ENCODE results near the gene BATF3.
A peak's percentile ranks its signal among the peaks of the same experiment; 100 is the strongest.
"Not testable (repeated sequence)": the region's sequence is repeated elsewhere in the genome, so short reads cannot be mapped to it uniquely, and the experiment has no call there.

The BATF3 gene

GRCh38 chr1:212658250-212658649 lies 41.4 kb downstream of the BATF3 start:
- not testable (repeated sequence) for DNase-seq (ENCODE audit: low spot score)

- no peak for DNase-seq (ENCODE audit: low spot score)
Observed at GRCh38 chr1:212656730-212657129, 42.9 kb downstream of the BATF3 start.

GRCh38 chr1:212655668-212656440 lies 43.8 kb downstream of the BATF3 start:
- no peak for DNase-seq (ENCODE audit: low spot score)

- DNase-seq (ENCODE audit: low spot score): no peak
Observed at GRCh38 chr1:212652609-212653008, 47.0 kb downstream of the BATF3 start.

GRCh38 chr1:212651977-212652376 lies 47.7 kb downstream of the BATF3 start:
- no peak for DNase-seq (ENCODE audit: low spot score)

- no peak for DNase-seq (ENCODE audit: low spot score)
Observed at GRCh38 chr1:212651521-212651920, 48.1 kb downstream of the BATF3 start.

GRCh38 chr1:212650228-212650627 lies 49.4 kb downstream of the BATF3 start:
- no peak for DNase-seq (ENCODE audit: low spot score)

GRCh38 chr1:212649020-212649419 lies 50.6 kb downstream of the BATF3 start:
- no peak for DNase-seq (ENCODE audit: low spot score)

- no peak for DNase-seq (ENCODE audit: low spot score)
Observed at GRCh38 chr1:212648431-212648830, 51.2 kb downstream of the BATF3 start.

- DNase-seq (ENCODE audit: low spot score): no peak
Observed at GRCh38 chr1:212647004-212647403, 52.6 kb downstream of the BATF3 start.

GRCh38 chr1:212646588-212646987 lies 53.1 kb downstream of the BATF3 start:
- no peak for DNase-seq (ENCODE audit: low spot score)

GRCh38 chr1:212645546-212646543 lies 53.8 kb downstream of the BATF3 start:
- no peak for DNase-seq (ENCODE audit: low spot score)

- no peak for DNase-seq (ENCODE audit: low spot score)
Observed at GRCh38 chr1:212644866-212645545, 54.6 kb downstream of the BATF3 start.

GRCh38 chr1:212643877-212644276 lies 55.8 kb downstream of the BATF3 start:
- peak; percentile 16 for DNase-seq (ENCODE audit: low spot score)

GRCh38 chr1:212641956-212642355 lies 57.7 kb downstream of the BATF3 start:
- no peak for DNase-seq (ENCODE audit: low spot score)

- no peak for DNase-seq (ENCODE audit: low spot score)
Observed at GRCh38 chr1:212640223-212640878, 59.3 kb downstream of the BATF3 start.

- not testable (repeated sequence) for DNase-seq (ENCODE audit: low spot score)
Observed at GRCh38 chr1:212639524-212639923, 60.1 kb downstream of the BATF3 start.

GRCh38 chr1:212638492-212639151 lies 61.0 kb downstream of the BATF3 start:
- DNase-seq (ENCODE audit: low spot score): no peak

GRCh38 chr1:212637902-212638301 lies 61.7 kb downstream of the BATF3 start:
- no peak for DNase-seq (ENCODE audit: low spot score)
